Measurements from ENCODE around the gene ALOXE3.

GRCh38 chr17:8074554-8074953 lies 43.8 kb downstream of the ALOXE3 start:
- no peak for TF ChIP-seq CTCF (IDR thresholded peaks at IDR 0.05)
- no peak for TF ChIP-seq EZH2phosphoT487 (IDR thresholded peaks at IDR 0.05)
- TF ChIP-seq EZH2 (IDR thresholded peaks at IDR 0.05), result no peak

Data from neural progenitor cell (in vitro differentiated cells).